Measurements from ENCODE around the gene SCARB1. TPM values are rescaled to one million over a fixed set of nuclear protein-coding genes. Genes with fewer than 3 reads are reported as not detected.

Gene SCARB1
- polyA plus RNA-seq, 4 donors, result 18.5 to 29.8 (median 20.9) TPM

GRCh38 chr12:124764870-124765580 is 98.6 kb downstream of the SCARB1 start:
- DNase-seq (ENCODE audit: low read depth in 4 of 4, low spot score in 2 of 4), result no peak

GRCh38 chr12:124764451-124764850 is 99.2 kb downstream of the SCARB1 start:
- no peak for DNase-seq (ENCODE audit: low read depth in 4 of 4, low spot score in 2 of 4)

DNA sequence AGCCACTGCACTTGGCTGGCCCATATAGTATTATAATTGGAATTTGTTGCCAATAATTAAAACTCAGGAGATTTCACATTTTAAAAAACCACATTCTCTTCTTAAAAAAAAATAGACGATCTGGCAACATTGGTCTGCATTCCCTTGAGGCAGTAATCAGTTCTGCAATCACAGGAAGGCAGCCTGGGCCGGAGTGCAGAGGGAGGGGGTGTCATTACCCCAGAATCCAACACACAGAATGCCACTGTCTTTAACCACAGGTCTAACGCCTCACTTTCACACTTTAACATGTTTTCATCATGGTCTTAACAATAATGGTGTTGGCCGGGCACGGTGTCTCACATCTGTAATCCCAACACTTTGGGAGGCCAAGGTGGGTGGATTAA is 100.1 kb downstream of the SCARB1 start:
- DNase-seq (ENCODE audit: low read depth in 4 of 4, low spot score in 2 of 4), result no peak

DNA sequence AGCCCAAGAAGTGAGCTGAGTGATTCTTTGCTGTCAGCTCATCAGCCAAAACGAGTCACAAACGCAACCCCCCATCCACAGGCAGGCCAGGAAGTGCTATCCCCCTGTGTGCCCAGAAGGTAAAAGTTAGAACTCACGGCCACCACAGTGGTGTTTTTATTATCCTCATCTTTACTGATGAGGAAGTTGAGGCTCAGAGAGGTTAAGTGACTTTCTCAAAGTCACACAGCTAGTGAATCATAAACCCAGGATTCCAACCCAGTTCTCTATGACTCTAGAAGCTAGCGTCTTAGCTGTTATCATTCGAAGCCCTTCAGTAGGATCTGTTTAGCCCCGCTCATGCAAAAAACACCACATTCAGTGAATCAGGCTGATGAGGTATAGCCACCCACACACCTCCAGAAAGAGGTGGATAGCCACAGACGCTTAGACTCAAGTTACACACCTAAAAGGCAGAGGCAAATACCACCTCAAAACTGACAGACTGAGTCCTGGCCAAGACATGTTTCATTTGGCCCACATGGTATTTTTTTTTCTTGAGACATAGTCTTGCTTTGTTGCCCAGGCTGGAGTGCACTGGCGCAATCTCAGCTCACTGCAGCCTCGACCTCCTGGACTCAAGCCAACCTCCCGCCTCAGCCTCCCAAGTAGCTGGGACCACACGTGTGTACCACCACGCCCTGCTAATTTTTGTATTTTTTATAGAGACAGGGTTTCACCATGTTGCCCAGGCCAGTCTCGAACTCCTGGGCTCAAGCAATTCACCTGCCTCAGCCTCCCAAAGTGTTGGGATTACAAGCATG is 100.7 kb downstream of the SCARB1 start:
- DNase-seq (ENCODE audit: low read depth in 4 of 4, low spot score in 2 of 4), result no peak

DNA sequence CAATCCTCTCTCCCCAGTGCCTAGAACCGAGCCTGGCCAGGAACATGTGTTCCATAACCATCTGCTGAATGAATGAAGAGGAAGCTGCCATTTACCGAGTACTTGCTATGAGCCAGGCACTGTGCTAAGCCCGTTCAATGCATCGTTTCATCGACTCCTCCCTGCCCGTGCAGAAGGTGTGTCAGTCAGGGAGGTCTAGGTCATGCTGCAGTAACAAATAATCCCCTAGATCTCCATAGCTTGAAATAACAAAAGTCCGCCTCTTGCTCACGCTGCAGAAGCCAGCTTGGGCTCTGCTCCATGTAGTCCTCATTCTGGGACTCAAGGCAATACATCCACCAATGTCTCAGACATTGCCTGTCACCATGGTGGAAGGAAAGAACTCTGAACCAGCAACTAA is 101.3 kb downstream of the SCARB1 start:
- no peak for DNase-seq (ENCODE audit: low read depth in 4 of 4, low spot score in 2 of 4)

GRCh38 chr12:124761871-124762270 is 101.8 kb downstream of the SCARB1 start:
- no peak for DNase-seq (ENCODE audit: low read depth in 4 of 4, low spot score in 2 of 4)

DNA sequence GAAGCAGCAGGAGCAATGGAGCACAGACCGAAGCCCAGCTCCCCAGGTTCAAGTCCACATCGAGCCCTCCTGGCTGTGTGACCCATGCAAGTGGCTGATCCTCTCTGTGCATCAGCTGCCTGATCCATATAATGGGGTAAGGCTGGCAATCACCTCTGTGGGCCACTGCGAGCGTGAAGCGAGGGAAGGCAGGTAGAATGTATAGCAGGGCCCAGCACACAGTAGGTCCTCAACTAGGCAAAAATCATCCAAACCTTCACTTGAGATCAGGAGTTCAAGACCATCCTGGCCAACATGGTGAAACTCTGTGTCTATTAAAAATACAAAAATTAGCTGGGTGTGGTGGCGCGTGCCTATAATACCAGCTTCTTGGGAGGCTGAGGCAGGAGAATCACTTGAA is 102.6 kb downstream of the SCARB1 start:
- no peak for DNase-seq (ENCODE audit: low read depth in 4 of 4, low spot score in 2 of 4)

GRCh38 chr12:124760560-124760959 is 103.1 kb downstream of the SCARB1 start:
- DNase-seq (ENCODE audit: low read depth in 4 of 4, low spot score in 2 of 4), result no peak

- DNase-seq (ENCODE audit: low read depth in 4 of 4, low spot score in 2 of 4), result no peak
Measured at GRCh38 chr12:124759841-124760503, 103.7 kb downstream of the SCARB1 start.

- DNase-seq (ENCODE audit: low read depth in 4 of 4, low spot score in 2 of 4), result no peak
Measured at GRCh38 chr12:124758266-124759220, 105.1 kb downstream of the SCARB1 start.

DNA sequence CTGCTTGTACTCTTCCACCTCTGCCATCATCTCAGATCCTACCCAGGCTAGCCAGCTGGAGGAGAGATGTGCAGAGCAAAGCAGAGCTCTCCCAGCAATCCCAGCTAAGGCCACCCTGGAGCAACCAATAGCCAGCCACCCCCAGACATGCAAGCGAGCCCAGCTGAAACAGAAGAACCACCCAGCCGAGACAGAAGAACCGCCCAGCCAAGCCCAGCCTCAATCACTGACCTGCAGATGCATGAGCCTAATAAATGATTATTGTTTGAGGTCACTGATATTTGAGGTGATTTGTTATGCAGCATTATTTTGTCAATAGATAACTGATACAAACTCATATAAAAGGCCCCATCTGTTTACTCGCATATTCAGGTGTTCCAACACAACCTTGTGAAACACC is 106.3 kb downstream of the SCARB1 start:
- DNase-seq (ENCODE audit: low read depth in 4 of 4, low spot score in 2 of 4), result no peak

GRCh38 chr12:124756760-124757159 is 106.9 kb downstream of the SCARB1 start:
- DNase-seq (ENCODE audit: low read depth in 4 of 4, low spot score in 2 of 4), result no peak

GRCh38 chr12:124756166-124756565 is 107.5 kb downstream of the SCARB1 start:
- no peak for DNase-seq (ENCODE audit: low read depth in 4 of 4, low spot score in 2 of 4)

DNA sequence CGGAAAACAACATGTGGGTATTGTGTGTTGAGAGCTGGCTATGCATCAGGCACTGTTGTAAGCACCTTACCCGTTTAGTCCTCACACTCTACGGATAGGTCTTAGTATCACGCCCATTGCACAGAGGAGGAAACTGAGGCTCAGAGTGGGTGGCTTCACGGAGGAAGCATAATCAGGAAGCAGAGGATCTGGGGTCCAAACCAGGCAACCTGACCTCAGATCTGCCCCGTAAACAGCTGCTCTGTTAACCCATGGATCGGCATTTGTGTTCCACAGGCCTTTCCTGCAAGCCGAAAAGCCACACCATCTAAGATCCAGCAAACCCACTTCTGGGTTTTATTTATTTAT is 107.9 kb downstream of the SCARB1 start:
- DNase-seq (ENCODE audit: low read depth in 4 of 4, low spot score in 2 of 4), result no peak

DNA sequence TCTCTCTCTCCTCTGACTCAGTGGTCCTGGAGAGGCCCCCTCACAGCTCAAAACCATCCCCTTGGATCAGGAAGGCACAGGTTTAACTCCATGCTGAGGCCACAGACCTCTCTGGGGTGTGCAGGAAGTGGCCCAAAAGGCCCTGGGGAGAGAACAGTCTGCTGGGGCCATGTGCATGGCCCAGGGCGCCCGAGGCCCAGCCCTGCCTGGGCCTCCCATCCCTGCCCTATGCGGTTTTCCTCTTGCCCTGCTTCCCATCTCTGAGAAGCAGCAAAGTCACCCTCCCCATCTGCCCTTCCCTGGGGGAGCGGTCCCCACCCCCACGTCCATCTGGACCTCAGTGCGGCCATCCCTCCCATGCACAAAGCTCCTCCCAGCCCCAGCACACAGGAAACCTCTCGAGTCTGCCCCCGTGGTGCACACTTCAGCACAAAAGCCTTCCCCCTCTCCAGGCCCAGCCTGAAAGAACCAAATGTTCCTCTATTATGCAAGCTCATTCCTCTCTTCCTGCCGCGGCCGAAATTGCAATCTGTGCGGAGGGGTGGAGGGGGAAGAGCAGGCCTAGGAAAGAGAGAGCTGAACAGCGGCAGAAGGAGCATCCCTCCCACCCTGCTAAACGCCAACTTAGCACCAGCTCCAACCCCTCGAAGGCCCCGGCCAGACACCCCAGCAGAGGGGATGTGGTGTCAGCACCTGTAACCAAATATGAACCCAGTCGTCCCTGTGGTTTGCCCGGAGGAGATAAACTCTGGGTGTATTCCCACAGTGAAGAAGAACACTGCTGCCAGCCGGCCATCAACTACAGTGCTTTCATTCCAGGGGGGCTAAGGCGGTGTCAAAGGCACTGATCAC is 108.5 kb downstream of the SCARB1 start:
- DNase-seq (ENCODE audit: low read depth in 4 of 4, low spot score in 2 of 4), result no peak

DNA sequence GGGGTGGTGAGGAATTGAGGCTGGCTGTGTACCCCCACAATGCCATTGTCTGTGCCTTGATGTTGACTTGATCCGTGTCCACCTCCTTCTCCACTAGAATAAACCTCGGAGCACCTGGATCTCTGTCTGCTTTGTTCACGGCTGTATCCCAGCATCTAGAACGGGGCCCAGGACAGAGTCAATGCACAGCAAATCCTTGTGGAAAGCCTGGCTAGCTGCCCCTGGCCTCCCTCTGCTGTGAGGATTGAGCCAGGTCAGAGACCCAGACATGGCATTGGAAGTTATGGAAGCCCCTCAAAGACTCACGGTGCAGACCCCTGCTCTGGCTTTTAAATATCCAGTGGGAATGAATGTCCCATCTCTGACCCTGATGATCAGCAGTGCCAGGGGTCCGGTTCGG is 109.2 kb downstream of the SCARB1 start:
- no peak for DNase-seq (ENCODE audit: low read depth in 4 of 4, low spot score in 2 of 4)

- no peak for DNase-seq (ENCODE audit: low read depth in 4 of 4, low spot score in 2 of 4)
Measured at GRCh38 chr12:124753993-124754392, 109.7 kb downstream of the SCARB1 start.

- DNase-seq (ENCODE audit: low read depth in 4 of 4, low spot score in 2 of 4), result no peak
Measured at GRCh38 chr12:124753228-124753591, 110.5 kb downstream of the SCARB1 start.

GRCh38 chr12:124752437-124753227 is 111.0 kb downstream of the SCARB1 start:
- no peak for DNase-seq (ENCODE audit: low read depth in 4 of 4, low spot score in 2 of 4)
